ENCODE data around the gene YKT6.

The YKT6 gene

DNA sequence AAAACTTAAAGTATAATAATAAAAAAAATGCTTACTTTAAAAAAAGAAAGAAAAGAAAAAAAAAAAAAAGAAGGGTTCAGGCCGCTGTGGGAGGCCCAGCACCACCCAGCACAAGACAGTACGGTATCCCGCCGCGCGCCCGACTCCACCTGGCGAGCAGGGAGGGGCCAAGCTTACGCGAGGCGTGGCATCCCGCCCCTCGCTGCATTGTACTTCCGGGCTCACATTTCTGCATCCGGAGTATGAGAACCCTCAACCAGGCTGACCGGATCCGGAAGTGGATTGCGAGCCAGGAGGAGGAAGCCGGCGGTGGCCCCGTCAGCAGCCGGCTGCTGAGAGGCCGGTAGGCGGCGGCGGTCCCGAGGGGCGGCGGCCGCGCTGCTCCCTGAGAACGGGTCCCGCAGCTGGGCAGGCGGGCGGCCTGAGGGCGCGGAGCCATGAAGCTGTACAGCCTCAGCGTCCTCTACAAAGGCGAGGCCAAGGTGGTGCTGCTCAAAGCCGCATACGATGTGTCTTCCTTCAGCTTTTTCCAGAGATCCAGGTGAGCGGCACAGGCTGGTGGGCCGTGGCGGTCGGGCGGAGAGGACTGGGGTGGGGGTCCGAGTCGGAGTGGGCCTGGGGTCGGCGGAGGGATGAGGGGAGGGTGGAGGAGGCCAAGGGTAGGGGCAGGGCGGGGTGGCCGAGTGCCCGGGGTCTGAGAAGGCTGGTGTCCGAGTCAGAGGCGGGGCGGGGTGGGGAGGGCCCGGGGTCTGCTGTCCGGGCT is at the start of gene YKT6:
TSS of gene YKT6 (plus strand) at position 280 of the 763 bp plus-strand sequence. CDS start at position 438, 158 bp downstream.
- peak within 1 kb of the TSS; percentile 13 to 66 (median 43) for H3K27ac Mint-ChIP-seq
- H3K9me3 Mint-ChIP-seq = no peaks in the 10 kb centered on the region
- H3K27me3 Mint-ChIP-seq (ENCODE audit: low read depth) = peaks cover 3% of the 10 kb centered on the region
- TF ChIP-seq, protein P1, sequence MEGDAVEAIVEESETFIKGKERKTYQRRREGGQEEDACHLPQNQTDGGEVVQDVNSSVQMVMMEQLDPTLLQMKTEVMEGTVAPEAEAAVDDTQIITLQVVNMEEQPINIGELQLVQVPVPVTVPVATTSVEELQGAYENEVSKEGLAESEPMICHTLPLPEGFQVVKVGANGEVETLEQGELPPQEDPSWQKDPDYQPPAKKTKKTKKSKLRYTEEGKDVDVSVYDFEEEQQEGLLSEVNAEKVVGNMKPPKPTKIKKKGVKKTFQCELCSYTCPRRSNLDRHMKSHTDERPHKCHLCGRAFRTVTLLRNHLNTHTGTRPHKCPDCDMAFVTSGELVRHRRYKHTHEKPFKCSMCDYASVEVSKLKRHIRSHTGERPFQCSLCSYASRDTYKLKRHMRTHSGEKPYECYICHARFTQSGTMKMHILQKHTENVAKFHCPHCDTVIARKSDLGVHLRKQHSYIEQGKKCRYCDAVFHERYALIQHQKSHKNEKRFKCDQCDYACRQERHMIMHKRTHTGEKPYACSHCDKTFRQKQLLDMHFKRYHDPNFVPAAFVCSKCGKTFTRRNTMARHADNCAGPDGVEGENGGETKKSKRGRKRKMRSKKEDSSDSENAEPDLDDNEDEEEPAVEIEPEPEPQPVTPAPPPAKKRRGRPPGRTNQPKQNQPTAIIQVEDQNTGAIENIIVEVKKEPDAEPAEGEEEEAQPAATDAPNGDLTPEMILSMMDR (IDR thresholded peaks at IDR 0.05; ENCODE audit: unreplicated experiment in 3 of 3) = peak; percentile 55 to 61 (median 61)
- peaks cover 31% of the 10 kb centered on the region for H3K4me1 Mint-ChIP-seq
- peak within 1 kb of the TSS; percentile 77 to 92 (median 85) for H3K4me3 Mint-ChIP-seq
- peaks cover 11% of the 10 kb centered on the region for H3K36me3 Mint-ChIP-seq (ENCODE audit: low read depth)

DNA sequence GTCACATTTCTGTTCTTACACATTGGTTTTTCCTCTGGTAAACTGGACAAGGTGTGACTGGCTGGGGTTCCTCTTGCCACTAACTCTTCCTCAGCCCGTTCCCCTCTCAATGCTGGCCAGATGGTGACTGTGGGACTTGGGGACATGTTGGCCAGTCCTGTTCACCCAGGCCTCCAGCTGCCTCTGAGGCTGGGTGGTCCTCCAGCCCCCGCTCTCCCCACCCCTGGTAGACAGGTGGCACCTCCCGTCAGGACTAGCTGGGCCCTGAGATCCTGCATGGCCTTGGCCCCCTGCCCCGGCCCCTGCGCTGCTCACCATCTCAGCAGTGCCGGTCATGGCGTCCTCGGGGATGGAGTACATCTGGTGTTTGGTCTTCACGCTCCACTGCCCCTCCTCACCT is 48.8 kb upstream of the YKT6 start:
- Mint-ChIP-seq H3K27me3 (ENCODE audit: low read depth) (peaks cover 20% of the 10 kb centered on the region), H3K27ac (no peak overlapping the region), H3K4me1 (peaks cover 42% of the 10 kb centered on the region), H3K4me3 (no peak overlapping the region), H3K36me3 (ENCODE audit: low read depth) (no peaks in the 10 kb centered on the region), H3K9me3 (no peaks in the 10 kb centered on the region)
- TF ChIP-seq, protein P1 (IDR thresholded peaks at IDR 0.05; ENCODE audit: unreplicated experiment in 3 of 3) = no peak

DNA sequence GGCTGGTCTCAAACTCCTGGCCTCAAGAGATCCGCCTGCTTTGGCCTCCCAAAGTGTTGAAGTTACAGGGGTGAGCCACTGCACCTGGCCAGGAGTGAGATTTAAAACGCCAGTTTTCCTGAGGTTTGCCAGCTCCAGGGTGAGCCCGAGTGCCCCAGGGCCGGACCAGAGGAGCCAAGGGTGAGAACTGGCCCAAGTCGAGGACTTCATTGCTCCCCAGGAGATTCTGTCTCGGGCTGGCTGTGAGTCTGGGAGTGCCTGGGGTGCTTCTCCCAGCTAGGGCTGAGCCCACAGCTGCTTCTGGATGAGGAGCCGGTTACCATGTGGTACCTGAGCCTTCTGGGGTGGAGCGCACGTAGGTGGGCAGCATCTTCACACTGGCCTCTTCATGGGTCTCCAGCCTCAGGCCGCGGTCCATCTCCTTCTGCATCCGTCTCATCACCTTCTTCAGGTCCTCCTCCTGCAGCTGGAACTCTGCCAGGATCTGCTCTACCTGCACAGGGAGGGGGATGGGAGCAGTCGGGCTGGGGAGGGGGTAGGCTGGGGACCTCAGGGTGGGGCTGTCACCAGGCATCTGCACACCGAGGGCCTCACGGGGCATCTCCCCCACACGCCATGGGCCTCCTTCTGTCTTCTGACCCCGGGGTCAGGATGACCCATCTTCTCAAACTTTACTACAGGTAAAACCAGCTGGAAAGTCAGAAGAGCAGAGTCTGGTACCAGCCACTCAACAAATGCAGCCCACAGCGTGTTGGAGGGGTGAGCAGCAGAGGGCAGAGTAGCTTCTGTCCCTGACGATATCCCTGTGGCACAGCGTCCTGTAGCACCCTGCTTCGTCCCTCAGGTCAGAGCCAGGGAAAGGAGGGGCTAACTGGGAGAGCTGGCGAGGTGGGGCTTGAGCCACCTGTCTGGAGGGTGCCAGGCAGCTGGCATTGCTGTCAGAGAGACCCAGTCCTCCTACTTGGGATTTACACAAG is 47.5 kb upstream of the YKT6 start:
- H3K27me3 Mint-ChIP-seq (ENCODE audit: low read depth) = peaks cover 15% of the 10 kb centered on the region
- H3K27ac Mint-ChIP-seq = no peak overlapping the region
- H3K4me3 Mint-ChIP-seq = no peak overlapping the region
- peaks cover 31% of the 10 kb centered on the region for H3K4me1 Mint-ChIP-seq
- TF ChIP-seq, protein P1 (IDR thresholded peaks at IDR 0.05; ENCODE audit: unreplicated experiment in 3 of 3) = no peak
- no peaks in the 10 kb centered on the region for H3K36me3 Mint-ChIP-seq (ENCODE audit: low read depth)
- no peaks in the 10 kb centered on the region for H3K9me3 Mint-ChIP-seq

DNA sequence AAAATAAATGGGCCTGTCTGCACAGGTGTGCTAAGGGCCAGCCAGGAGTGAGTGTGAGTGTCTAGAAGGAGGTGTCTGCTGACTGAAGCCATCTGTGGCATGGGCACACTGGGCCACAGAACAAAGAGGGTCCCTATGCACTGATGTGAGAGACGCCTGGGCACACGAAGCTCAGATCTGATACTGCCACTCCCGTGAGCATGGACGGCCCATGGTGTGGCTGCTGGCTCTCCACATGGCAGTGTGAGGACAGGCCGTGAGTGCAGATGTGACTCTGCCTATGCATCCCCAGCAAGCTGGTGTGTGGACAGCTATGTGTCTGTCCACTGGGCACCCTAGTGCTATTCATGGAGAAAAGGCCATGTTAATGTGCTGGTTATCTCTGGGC is 46.8 kb upstream of the YKT6 start:
- TF ChIP-seq, protein P1 (IDR thresholded peaks at IDR 0.05; ENCODE audit: unreplicated experiment in 3 of 3) = no peak
- Mint-ChIP-seq H3K4me1 (peaks cover 26% of the 10 kb centered on the region), H3K36me3 (ENCODE audit: low read depth) (no peaks in the 10 kb centered on the region), H3K27ac (no peak overlapping the region), H3K4me3 (no peak overlapping the region), H3K9me3 (no peaks in the 10 kb centered on the region), H3K27me3 (ENCODE audit: low read depth) (peaks cover 10% of the 10 kb centered on the region)

DNA sequence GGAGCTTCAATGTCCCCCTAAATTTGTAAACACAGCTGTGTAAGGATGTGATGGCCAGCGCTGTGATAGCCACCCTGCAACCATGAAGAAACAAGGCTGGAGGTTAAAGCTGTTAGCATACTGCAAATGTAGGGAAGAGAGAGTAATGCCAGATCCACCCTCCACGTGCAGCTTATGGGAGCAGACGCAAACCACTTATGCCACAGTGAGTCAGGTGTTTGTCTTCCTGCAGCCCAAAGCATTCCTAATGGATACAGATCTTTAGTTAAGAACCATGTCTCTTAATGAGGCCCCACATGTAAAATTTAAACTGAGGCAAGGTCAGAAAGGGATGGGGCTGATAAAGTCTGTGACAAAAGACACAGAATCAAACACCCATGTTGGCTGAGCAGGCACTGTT is 46.1 kb upstream of the YKT6 start:
- H3K9me3 Mint-ChIP-seq = no peaks in the 10 kb centered on the region
- H3K36me3 Mint-ChIP-seq (ENCODE audit: low read depth) = no peaks in the 10 kb centered on the region
- H3K27me3 Mint-ChIP-seq (ENCODE audit: low read depth) = peaks cover 12% of the 10 kb centered on the region
- no peak overlapping the region for H3K4me3 Mint-ChIP-seq
- H3K4me1 Mint-ChIP-seq = peaks cover 22% of the 10 kb centered on the region
- no peak overlapping the region for H3K27ac Mint-ChIP-seq
- TF ChIP-seq, protein P1 (IDR thresholded peaks at IDR 0.05; ENCODE audit: unreplicated experiment in 3 of 3) = no peak

All from nephron (organoid).